ENCODE results near the gene THBS3.
A peak's percentile ranks its signal among the peaks of the same experiment; 100 is the strongest.
"Not testable (repeated sequence)": the region's sequence is repeated elsewhere in the genome, so short reads cannot be mapped to it uniquely, and the experiment has no call there.

The THBS3 gene

GRCh38 chr1:155209312-155209721, 1.6 kb upstream of the THBS3 start:
- peak overlapping the region; percentile 76 for H3K27ac ChIP-seq
- no peak for DNase-seq (ENCODE audit: low read depth, low spot score)

DNA sequence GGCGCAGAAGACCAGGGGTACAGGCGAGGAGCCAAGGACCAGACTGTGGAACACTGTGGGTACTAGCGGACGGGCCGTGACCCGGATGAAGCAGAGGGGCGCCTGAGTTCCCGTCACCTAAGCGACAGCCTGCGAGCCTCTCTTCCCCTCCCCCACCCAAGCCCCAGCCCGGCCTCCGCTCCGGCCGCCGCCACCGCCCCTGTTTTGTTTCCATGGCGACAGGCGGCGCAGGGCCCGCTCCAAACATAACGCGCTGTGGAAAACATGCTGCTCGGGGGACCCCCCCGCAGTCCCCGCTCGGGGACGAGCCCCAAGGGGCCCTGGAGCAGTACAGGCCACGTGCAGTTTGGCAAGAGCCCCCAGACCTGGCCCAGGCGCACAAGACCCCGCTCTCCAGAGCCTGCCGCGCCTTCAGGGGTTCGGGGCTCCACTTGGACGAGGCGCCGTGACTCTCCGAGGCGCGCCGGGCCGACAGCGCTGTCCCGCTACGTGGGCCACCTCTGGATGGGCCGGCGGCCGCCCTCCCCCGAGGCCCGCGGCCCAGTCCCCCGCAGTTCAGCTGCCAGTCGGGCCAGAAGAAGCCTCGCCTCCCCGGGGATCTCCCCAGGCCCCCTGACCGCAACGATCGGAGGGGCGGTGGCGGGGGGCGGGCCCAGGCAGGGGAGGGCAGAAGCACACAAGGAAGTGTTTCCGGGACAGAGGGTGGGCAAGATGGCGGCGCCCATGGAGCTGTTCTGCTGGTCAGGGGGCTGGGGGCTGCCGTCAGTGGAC, 1.0 kb upstream of the THBS3 start, which contains the start of gene MTX1:
TSS of gene MTX1 (plus strand) at position 155 of the 771 bp plus-strand sequence. CDS start at position 265, 110 bp downstream.
- no peak for DNase-seq (ENCODE audit: low read depth, low spot score)
- peak within 1 kb of the TSS; percentile 76 for H3K27ac ChIP-seq

DNA sequence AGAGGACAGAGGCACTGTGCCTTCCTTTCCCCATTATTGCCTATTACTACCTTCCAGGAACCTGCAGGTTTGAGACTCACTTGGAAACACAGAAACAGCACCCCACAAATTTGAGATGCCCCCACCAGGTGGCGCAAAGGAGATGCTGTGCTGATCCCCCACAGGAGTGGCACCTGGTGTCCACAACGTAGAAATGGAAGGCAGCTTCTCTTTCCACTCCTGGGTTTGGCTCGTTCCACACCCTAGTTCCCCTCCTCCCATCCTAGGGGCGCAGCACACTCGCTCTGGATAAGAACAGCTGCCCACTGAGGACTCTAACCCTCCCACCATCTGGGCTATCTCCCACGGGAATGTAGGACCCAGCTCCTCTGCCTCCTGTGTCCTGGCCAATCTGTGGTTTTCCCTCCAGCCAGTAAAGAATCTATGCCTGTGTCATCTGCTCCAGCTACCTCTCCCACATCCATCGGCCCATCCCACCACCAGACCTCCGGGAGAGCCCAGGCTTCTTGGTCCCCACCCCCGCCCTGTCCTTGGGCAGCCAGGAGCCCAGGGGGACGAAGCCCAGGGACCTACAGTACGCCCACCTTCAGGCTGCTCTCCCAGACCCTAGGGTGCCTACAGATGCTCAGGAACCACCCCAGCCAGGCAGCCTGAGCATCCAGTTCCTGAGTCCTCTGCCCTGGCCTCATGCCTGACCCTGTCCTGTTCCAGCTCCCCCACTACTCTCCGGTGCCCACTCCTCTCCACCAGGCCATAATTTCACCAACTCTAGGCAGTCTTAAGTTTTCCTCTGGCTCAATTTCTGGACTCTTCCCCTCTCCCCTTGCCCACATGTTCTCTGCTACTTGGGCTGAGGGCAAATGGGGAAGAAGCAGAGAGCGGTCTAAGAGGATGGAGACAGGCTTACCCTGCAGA, 549 bp downstream of the THBS3 start:
- no peak for DNase-seq (ENCODE audit: low read depth, low spot score)
- peak overlapping the region; percentile 76 for H3K27ac ChIP-seq

- no peak overlapping the region for H3K27ac ChIP-seq
- DNase-seq (ENCODE audit: low read depth, low spot score) = no peak
These were observed 1.6 kb downstream of the THBS3 start for GRCh38 chr1:155205969-155206593.

DNA sequence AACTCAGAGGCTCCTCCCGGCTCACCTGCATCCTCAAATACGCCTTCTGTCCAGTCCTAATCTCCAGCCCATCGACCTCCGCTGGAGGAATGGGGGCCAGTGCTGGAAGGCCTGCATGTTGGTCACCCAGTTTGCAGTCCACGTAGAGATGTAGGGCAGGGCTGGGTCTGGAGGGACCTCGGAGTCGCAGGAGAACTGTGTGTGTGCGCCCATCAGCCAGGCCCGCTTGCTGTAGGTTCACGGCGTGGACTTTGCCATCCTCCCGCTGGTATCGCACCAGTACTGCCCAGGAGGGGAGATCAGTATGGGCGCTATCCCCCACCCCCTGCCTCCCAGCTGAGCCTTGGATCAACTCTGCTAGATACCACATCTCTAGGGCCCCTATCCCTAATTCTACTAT, 2.7 kb downstream of the THBS3 start:
- no peak overlapping the region for H3K27ac ChIP-seq
- DNase-seq (ENCODE audit: low read depth, low spot score) = no peak

GRCh38 chr1:155202731-155203515, 4.8 kb downstream of the THBS3 start:
- H3K27ac ChIP-seq = no peak overlapping the region
- no peak for DNase-seq (ENCODE audit: low read depth, low spot score)

DNA sequence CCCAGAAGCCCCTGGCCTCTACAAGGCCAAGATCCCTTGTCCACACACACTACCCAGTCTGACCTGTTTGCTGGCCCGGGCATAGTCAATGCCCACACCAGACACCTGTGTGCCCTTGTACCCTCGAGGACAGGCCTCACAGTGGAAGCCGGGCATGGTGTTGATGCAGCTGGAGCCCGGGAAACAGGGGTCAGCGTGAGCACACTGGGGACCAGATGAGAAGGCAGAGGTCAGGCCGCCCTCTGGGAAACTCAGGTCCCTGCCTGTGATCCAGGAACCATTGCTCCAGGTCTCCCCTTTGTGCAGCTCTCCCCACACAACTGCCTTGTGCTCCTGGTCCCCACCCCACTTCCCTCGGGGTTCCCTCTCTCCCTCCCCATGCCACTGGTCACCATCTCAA, 5.5 kb downstream of the THBS3 start:
- no peak overlapping the region for H3K27ac ChIP-seq
- DNase-seq (ENCODE audit: low read depth, low spot score) = no peak

GRCh38 chr1:155200920-155201319, 6.8 kb downstream of the THBS3 start:
- DNase-seq (ENCODE audit: low read depth, low spot score) = no peak
- no peak overlapping the region for H3K27ac ChIP-seq

GRCh38 chr1:155199792-155200191, 7.9 kb downstream of the THBS3 start:
- DNase-seq (ENCODE audit: low read depth, low spot score) = no peak

GRCh38 chr1:155198547-155198906, 9.2 kb downstream of the THBS3 start:
- no peak for DNase-seq (ENCODE audit: low read depth, low spot score)
- no peak overlapping the region for H3K27ac ChIP-seq

More at GRCh38 chr1:155199792-155200191, 7.9 kb downstream of the THBS3 start:
- H3K27ac ChIP-seq = no peak overlapping the region

DNA sequence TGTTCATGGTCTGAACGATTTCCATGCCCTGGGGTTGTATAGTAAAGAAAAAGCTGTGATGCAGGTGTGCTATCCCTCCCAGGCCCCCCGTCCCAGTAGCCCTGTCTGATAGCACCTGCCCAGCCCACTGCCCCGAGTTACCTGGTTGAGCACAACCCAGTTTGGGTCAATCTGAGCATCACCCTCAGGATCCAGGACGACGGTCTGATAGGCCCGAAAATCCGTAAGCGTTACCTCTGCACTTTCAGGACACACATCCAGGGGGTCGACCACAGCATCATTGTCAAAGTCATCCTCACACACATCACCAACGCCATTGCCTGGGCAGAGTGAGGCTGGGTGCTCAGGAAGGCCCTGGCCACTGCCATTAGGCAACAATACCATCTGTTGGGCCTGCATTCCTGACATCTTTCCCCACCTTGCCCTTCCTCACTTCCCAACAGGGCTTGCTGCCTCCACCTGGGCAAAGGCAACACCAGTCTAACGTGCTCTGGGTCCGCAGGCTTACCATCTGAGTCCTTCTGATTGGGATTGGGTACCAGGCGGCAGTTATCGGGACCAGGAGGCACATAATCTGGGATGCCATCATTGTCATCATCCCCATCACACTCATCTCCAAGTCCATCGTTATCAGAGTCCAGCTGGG, 9.7 kb downstream of the THBS3 start:
- no peak for DNase-seq (ENCODE audit: low read depth, low spot score)

GRCh38 chr1:155196893-155197638, 10.6 kb downstream of the THBS3 start:
- no peak for DNase-seq (ENCODE audit: low read depth, low spot score)
- no peak overlapping the region for H3K27ac ChIP-seq

More for the DNA sequence above, 9.7 kb downstream of the THBS3 start:
- H3K27ac ChIP-seq = no peak overlapping the region

- DNase-seq (ENCODE audit: low read depth, low spot score) = no peak
- H3K27ac ChIP-seq = no peak overlapping the region
These were observed 11.4 kb downstream of the THBS3 start for GRCh38 chr1:155196103-155196892.

GRCh38 chr1:155195201-155196102, 12.2 kb downstream of the THBS3 start:
- H3K27ac ChIP-seq = no peak overlapping the region
- DNase-seq (ENCODE audit: low read depth, low spot score) = no peak

DNA sequence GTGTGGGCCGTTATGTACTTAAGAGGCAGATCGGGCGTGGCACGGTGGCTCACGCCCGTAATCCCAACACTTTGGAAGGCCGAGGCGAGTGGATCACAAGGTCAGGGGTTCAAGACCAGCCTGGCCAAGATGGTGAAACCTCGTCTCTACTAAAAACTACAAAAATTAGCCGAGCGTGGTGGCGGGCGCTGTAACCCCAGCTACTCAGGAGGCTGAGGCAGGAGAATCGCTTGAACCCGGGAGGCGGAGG, 13.8 kb downstream of the THBS3 start:
- not testable (repeated sequence) for DNase-seq (ENCODE audit: low read depth, low spot score)
- peak overlapping the region; percentile 88 for H3K27ac ChIP-seq

DNA sequence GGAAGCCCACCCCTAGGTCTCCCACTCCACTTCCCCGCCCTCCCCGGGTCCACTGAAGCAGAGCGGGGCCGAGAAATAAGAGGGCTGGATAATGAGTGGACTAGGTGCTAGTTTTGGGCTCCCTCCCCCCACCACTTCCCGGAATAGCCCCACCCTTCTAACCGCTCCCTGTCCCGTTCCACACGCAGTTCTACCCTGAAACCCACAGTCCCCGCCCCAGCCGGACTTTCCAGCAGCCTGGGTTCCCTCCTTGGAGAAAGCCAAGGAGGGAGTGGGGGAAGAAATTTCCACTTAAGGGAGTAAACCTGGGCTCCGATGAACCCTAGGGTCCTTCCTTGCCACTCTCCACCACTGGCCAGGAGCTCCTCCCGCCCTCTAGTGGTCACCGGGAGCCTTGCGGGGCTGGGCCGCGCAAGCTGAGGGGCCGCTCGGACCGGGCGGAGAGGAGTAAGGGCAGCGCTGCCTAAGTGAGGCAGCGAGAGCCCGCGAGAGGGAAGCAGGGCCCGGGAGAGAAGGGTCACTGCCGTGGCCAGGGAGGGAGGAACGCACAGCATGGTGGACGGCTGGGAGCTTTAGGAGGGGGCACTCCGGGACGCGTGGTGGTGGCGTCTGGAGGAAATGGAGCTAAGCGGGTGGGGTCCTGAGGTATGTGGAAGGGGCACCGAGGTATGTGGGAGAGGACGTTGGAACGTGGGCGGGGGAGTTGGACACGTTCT, 14.3 kb downstream of the THBS3 start:
- peak overlapping the region; percentile 88 for H3K27ac ChIP-seq
- peak; percentile 71 for DNase-seq (ENCODE audit: low read depth, low spot score)

Measured in epithelial cell of prostate (primary cell).